Sigmoid colon (tissue), 4 donors: ENCODE results near the gene PDE7B.

ENCODE experiments used
- CTCF ChIP-seq, 4 experiments: fragments of 450-650 bp in 3 of 4; fragments of 200-600 bp in 1 of 4; IDR thresholded peaks; one replicate each; pipeline ENCODE4 v1.5.1; 2016 to 2019; ENCODE audit warnings: antibody characterized with exemption in 4 of 4, mild to moderate bottlenecking in 3 of 4, moderate library complexity in 2 of 4
- EP300 ChIP-seq, 4 donors: sonication (generic); formaldehyde crosslinking; IDR thresholded peaks; one replicate each; pipeline ENCODE4 v1.6.1; 2017; ENCODE audit warnings: antibody characterized with exemption in 4 of 4
- POLR2A ChIP-seq, 2 donors: fragments of 450-650 bp; IDR thresholded peaks; one replicate each; pipeline ENCODE4 v1.6.1; 2016; ENCODE audit warnings: antibody characterized with exemption in 2 of 2, mild to moderate bottlenecking in 2 of 2, moderate library complexity in 2 of 2

GRCh38 chr6:135919026-135919425, 67.5 kb downstream of the PDE7B start:
- TF ChIP-seq EP300 (IDR thresholded peaks at IDR 0.05) (no peak), CTCF (IDR thresholded peaks at IDR 0.05) (no peak), POLR2A (IDR thresholded peaks at IDR 0.05) (no peak)
